B cell (primary cell): ENCODE results near the gene BABAM2. TPM values are rescaled to one million over a fixed set of nuclear protein-coding genes. Genes with fewer than 3 reads are reported as not detected.

Experiments
- ATAC-seq: fragments of 200-7000 bp; cut with Tn5 transposase; one replicate; pipeline ENCODE4 v1.10.0; 2021; ENCODE audit warnings: low read depth, mild to moderate bottlenecking, moderate number of reproducible peaks, moderate library complexity
- CTCF ChIA-PET: fragments of 350-600 bp; sonication (Branson Sonifier 250); formaldehyde crosslinking; loops from one replicate; lab custom pipeline; 2021; ENCODE audit warnings: antibody characterized with exemption, inconsistent platforms; lab: Charles Lee
- POLR2A ChIA-PET: fragments of 350-600 bp; sonication (Branson Sonifier 250); formaldehyde crosslinking; loops from one replicate; lab custom pipeline; 2021; ENCODE audit warnings: antibody characterized with exemption; lab: Charles Lee
- DNase-seq: peaks from one replicate; pipeline ENCODE4 v3.0.0; 2013
- H2AFZ ChIP-seq: 2 replicates; pipeline ENCODE4 v1.6.1; 2012; ENCODE audit warnings: mild to moderate bottlenecking, low read depth, low read length; ENCODE audit not compliant: insufficient read depth, poor library complexity, severe bottlenecking
- H3K27ac ChIP-seq, 2 donors: 1 replicate in 1 of 2; 2 replicates in 1 of 2; pipeline ENCODE4 v1.5.1; 2012 to 2013; ENCODE audit warnings: low read length in 2 of 2, mild to moderate bottlenecking in 2 of 2, moderate library complexity in 1 of 2
- H3K27me3 ChIP-seq, 4 experiments: fragments of 200-600 bp in 1 of 4; sonication (generic) in 1 of 4; replicated peaks in 1 of 4; 1 replicate in 2 of 4; 2 replicates in 2 of 4; pipeline versions ENCODE4 v1.6.1 to v1.7.0; 2013 to 2016; ENCODE audit warnings: low read length in 3 of 4, mild to moderate bottlenecking in 2 of 4, mixed read lengths in 1 of 4, moderate library complexity in 1 of 4; ENCODE audit not compliant: insufficient read depth in 4 of 4, control insufficient read depth in 3 of 4; ENCODE audit errors: control extremely low read depth in 1 of 4
- H3K36me3 ChIP-seq, 2 experiments: replicated peaks in 1 of 2; 1 replicate in 1 of 2; 2 replicates in 1 of 2; pipeline versions ENCODE4 v1.6.1 to v1.7.1; 2013; ENCODE audit warnings: low read length in 1 of 2; ENCODE audit not compliant: insufficient read depth in 2 of 2, control insufficient read depth in 1 of 2; ENCODE audit errors: control extremely low read depth in 1 of 2, extremely low read depth in 1 of 2
- H3K4me1 ChIP-seq, 2 donors: fragments of 200-600 bp in 1 of 2; sonication (generic) in 1 of 2; 1 replicate in 1 of 2; 2 replicates in 1 of 2; pipeline versions ENCODE4 v1.5.1 to v1.6.1; 2013 to 2017; ENCODE audit warnings: low read length in 2 of 2; ENCODE audit not compliant: control insufficient read depth in 2 of 2, insufficient read depth in 2 of 2
- H3K4me2 ChIP-seq: replicated peaks from 2 replicates; pipeline ENCODE3; 2012; ENCODE audit warnings: mild to moderate bottlenecking, low read depth, low read length; ENCODE audit not compliant: poor library complexity, severe bottlenecking
- H3K4me3 ChIP-seq, 5 experiments: fragments of 200-600 bp in 1 of 5; sonication (generic) in 1 of 5; 1 replicate in 3 of 5; 2 replicates in 2 of 5; pipeline versions ENCODE4 v1.5.1 to v1.7.0; 2011 to 2016; ENCODE audit warnings: low read length in 4 of 5, mild to moderate bottlenecking in 4 of 5, low read depth in 2 of 5, control low read depth in 1 of 5, moderate library complexity in 1 of 5; ENCODE audit not compliant: insufficient read depth in 1 of 5; ENCODE audit errors: control extremely low read depth in 1 of 5, extremely low read depth in 1 of 5
- H3K79me2 ChIP-seq: fragments of 200-600 bp; sonication (generic); one replicate; pipeline ENCODE4 v1.6.0; 2016; ENCODE audit warnings: low read length; ENCODE audit not compliant: control insufficient read depth, insufficient read depth
- H3K9ac ChIP-seq: fragments of 200-600 bp; sonication (generic); 2 replicates; pipeline ENCODE4 v1.6.1; 2017; ENCODE audit warnings: mild to moderate bottlenecking, low read length, moderate library complexity
- H3K9me3 ChIP-seq, 3 donors: one replicate each; pipeline versions ENCODE4 v1.6.1 to v1.7.1; 2013; ENCODE audit warnings: low read length in 2 of 3; ENCODE audit not compliant: control insufficient read depth in 2 of 3, insufficient read depth in 1 of 3; ENCODE audit errors: control extremely low read depth in 1 of 3
- H4K20me1 ChIP-seq: 2 replicates; pipeline ENCODE4 v1.6.0; 2012; ENCODE audit warnings: mild to moderate bottlenecking, low read length; ENCODE audit not compliant: insufficient read depth, control insufficient read depth, poor library complexity, severe bottlenecking
- H3K27ac Mint-ChIP-seq: one replicate; pipeline ENCODE4 v1.8.0; 2021; ENCODE audit warnings: mixed read lengths
- H3K27me3 Mint-ChIP-seq: one replicate; pipeline ENCODE4 v1.8.0; 2021; ENCODE audit warnings: mixed read lengths
- H3K4me1 Mint-ChIP-seq: one replicate; pipeline ENCODE4 v1.8.0; 2021; ENCODE audit warnings: mixed read lengths
- H3K4me3 Mint-ChIP-seq: one replicate; pipeline ENCODE4 v1.8.0; 2021; ENCODE audit warnings: mixed read lengths
- H3K9me3 Mint-ChIP-seq: one replicate; pipeline ENCODE4 v1.8.0; 2022; ENCODE audit warnings: mixed read lengths; ENCODE audit not compliant: insufficient read depth
- CTCF ChIP-seq: fragments of 200-600 bp; IDR thresholded peaks from one replicate; pipeline ENCODE4 v1.8.0; 2022; ENCODE audit warnings: antibody characterized with exemption, mild to moderate bottlenecking
- EZH2 ChIP-seq: IDR thresholded peaks from 2 replicates; pipeline ENCODE4 v1.6.1; 2012; ENCODE audit warnings: borderline replicate concordance, low read depth, mild to moderate bottlenecking, moderate library complexity, low read length; ENCODE audit not compliant: insufficient read depth, poor library complexity, severe bottlenecking
- WGBS: methylation state at CpG from one replicate; pipeline ENCODE4 v1.1.5; 2013; ENCODE audit warnings: missing lambda C conversion rate; ENCODE audit not compliant: insufficient coverage; 5-methylcytosine and 5-hydroxymethylcytosine counted together
- intact Hi-C: fragments of 100-400 bp; cut with micrococcal nuclease; formaldehyde crosslinking; loops from one replicate; pipeline ENCODE4 v1.10.0; 2022
- polyA plus RNA-seq: library from polyadenylated mRNA; depleted of rRNA; stranded (reverse); fragments of >200 nt; gene quantifications from 2 replicates; pipeline ENCODE4 v1.2.3, GENCODE V29; 2012
- total RNA-seq, 2 donors: library from RNA; stranded (reverse); fragments of 120-200 nt in 1 of 2; gene quantifications; 1 replicate in 1 of 2; 2 replicates in 1 of 2; pipeline versions ENCODE4 v1.2.3 to v1.2.4, GENCODE V29; 2013 to 2022

BABAM2 gene
- total and polyA plus RNA-seq, 2 donors (not counting 1 experiment from before 2014, with no cell fraction given), result 22.3 to 69.6 TPM

DNA sequence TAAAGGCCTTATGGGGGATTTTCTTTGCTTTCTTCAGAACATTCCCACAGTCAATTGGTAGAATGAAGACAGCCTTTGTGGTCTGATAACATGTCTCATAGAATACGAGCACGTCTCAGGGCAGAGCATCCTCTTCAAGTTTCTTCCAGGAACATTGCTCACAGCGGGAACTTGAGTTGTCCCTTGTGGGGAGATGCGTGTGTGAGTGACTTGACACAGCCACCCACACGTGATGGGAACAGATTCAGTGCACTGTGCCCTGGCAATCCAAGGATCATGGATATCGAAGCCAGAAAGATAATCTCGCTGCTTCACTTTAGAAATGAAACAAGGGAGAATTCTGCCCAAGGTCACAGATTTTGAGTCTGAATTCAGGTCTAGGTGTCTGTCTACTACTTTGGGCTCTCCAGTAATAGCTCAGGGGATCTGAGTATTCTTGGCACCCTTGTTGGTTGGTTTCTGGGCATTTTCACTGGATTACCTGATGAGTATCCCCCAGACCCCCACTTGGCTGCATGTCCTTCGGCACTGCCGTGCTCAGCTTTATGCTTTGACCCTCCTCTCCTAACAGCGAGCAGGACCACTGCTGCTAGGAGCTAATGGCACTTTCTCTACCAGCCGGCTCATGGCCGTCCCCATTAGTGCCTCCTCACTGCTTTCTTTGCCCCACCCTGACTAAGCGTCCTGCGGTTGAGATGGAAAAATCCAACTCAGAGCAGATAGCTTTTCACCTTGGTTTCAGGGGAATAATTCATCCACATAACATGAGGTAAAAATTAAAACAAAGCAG is 426.2 kb downstream of the BABAM2 start:
- CTCF ChIA-PET, result no interaction called here
- TF ChIP-seq CTCF, result no peak
- TF ChIP-seq EZH2, result no peak
- no peaks in the 10 kb centered on the region for H3K27me3 Mint-ChIP-seq

DNA sequence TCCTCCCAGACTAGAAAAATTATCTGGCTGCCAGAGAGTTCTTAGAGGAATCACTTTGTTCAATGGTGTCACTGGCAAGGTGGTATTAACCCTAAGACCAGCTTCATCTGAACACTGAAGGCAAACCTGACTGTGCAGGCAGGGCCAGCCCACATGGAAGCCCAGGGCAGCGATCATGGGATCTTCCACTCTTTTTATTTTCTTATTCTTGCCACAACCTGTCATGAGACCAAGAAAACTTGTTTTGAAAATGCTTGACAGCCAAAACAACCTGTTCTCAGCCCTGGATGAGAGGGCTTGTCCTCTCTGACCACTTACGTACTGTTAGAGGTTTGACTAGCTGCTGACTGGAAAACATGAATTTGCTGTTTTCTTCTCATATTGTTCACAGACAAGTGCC is 426.9 kb downstream of the BABAM2 start:
- ChIA-PET CTCF (no interaction called here), POLR2A (no interaction called here)
- no peak overlapping the region for H3K27ac Mint-ChIP-seq
- WGBS, result 100% methylated on average over 1 of the region's 2 CpGs
- Histone ChIP-seq H3K4me2 (no peak overlapping the region), H3K27me3 (no peaks in the 10 kb centered on the region), H3K27ac (no peak overlapping the region), H3K9ac (no peak overlapping the region), H3K4me1 (no peaks in the 10 kb centered on the region), H2AFZ (no peak overlapping the region), H3K79me2 (no peaks in the 10 kb centered on the region), H4K20me1 (no peaks in the 10 kb centered on the region), H3K4me3 (no peak overlapping the region), H3K9me3 (no peaks in the 10 kb centered on the region), H3K36me3 (no peaks in the 10 kb centered on the region)
- no peak overlapping the region for H3K4me3 Mint-ChIP-seq
- no peaks in the 10 kb centered on the region for H3K9me3 Mint-ChIP-seq
- ATAC-seq, result no peak
- no peaks in the 10 kb centered on the region for H3K27me3 Mint-ChIP-seq
- no peak for DNase-seq
- TF ChIP-seq CTCF (no peak), EZH2 (no peak)
- H3K4me1 Mint-ChIP-seq, result no peaks in the 10 kb centered on the region
- intact Hi-C loops, result no loop called here

More for the DNA sequence above, 426.2 kb downstream of the BABAM2 start:
- Histone ChIP-seq H3K27ac (no peak overlapping the region), H3K4me2 (no peak overlapping the region), H4K20me1 (no peaks in the 10 kb centered on the region), H3K27me3 (no peaks in the 10 kb centered on the region), H3K9ac (no peak overlapping the region), H3K4me3 (no peak overlapping the region), H2AFZ (no peak overlapping the region), H3K79me2 (no peaks in the 10 kb centered on the region), H3K36me3 (no peaks in the 10 kb centered on the region), H3K4me1 (no peaks in the 10 kb centered on the region), H3K9me3 (no peaks in the 10 kb centered on the region)
- ATAC-seq, result no peak
- Mint-ChIP-seq H3K4me1 (no peaks in the 10 kb centered on the region), H3K27ac (no peak overlapping the region), H3K4me3 (no peak overlapping the region), H3K9me3 (no peaks in the 10 kb centered on the region)
- intact Hi-C loops, result no loop called here
- no peak for DNase-seq
- POLR2A ChIA-PET, result no interaction called here
- 95% methylated on average over 14 of the region's 14 CpGs for WGBS
